Coronary artery (tissue), 2 donors: ENCODE results near the gene VPS72.

Experiments used
- DNase-seq: peaks from one replicate; pipeline ENCODE4 v3.0.0-alpha.2; 2017; ENCODE audit warnings: low spot score
- H3K27ac ChIP-seq, 2 donors: fragments of 200-600 bp; sonication (generic); one replicate each; pipeline ENCODE4 v1.5.1; 2016 to 2019
- H3K4me3 ChIP-seq: fragments of 200-600 bp; sonication (generic); 2 replicates; pipeline ENCODE4 v1.5.1; 2016; ENCODE audit warnings: mild to moderate bottlenecking, moderate library complexity
- TF ChIP-seq, protein P1 (sequence below): fragments of 200-600 bp; sonication (generic); IDR thresholded peaks from one replicate; pipeline ENCODE4 v1.5.1; 2019; ENCODE audit warnings: antibody characterized with exemption

VPS72 gene

DNA sequence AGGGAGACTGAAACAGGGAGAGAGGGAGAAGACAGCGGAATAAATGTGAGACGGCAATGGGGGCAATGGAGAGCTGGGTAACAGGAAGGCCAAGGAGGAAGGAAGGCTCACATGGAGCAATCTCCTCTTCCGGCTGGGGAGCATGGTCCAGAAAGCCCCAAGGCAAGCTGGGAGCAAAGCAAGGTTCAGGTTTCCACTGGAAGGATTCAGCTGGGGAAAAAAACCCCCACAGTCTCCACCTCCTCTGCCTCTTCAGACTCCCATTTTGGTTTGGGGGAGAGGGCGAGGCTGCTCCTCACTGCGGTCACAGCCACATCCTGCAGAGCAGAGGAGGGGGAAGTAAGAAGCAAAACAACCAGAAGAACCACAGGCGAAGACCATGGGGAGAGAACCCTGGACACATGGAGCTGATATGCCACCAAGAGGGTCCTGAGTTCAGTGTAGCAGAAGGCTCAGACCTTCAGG is 32.9 kb downstream of the VPS72 start:
- Histone ChIP-seq H3K4me3 (peak overlapping the region; percentile 39), H3K27ac (peak overlapping the region in 1 of 2 donors; percentile 35)
- no peak for DNase-seq
- TF ChIP-seq, protein P1, sequence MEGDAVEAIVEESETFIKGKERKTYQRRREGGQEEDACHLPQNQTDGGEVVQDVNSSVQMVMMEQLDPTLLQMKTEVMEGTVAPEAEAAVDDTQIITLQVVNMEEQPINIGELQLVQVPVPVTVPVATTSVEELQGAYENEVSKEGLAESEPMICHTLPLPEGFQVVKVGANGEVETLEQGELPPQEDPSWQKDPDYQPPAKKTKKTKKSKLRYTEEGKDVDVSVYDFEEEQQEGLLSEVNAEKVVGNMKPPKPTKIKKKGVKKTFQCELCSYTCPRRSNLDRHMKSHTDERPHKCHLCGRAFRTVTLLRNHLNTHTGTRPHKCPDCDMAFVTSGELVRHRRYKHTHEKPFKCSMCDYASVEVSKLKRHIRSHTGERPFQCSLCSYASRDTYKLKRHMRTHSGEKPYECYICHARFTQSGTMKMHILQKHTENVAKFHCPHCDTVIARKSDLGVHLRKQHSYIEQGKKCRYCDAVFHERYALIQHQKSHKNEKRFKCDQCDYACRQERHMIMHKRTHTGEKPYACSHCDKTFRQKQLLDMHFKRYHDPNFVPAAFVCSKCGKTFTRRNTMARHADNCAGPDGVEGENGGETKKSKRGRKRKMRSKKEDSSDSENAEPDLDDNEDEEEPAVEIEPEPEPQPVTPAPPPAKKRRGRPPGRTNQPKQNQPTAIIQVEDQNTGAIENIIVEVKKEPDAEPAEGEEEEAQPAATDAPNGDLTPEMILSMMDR = no peak

DNA sequence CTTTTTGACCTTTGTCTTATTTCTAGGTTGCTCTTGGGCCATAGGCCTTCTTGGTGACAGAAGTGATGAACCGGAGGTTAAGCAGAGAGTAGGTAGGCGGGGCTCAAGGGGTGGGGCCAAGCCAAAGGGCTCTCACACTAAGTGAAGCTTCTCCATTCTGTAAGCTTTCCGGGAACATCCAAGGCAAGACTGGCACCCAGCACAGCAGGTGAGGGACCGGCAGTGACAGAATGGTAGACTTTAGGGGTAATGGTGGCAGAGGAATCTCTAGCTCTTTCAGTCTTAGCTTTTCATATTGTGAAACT is 33.5 kb downstream of the VPS72 start, which contains the start of gene TNFAIP8L2:
TSS of gene TNFAIP8L2 (plus strand) at position 135 of the 305 bp plus-strand sequence. CDS start 2,049 bp downstream, outside the sequence.
- H3K27ac ChIP-seq = peak within 1 kb of the TSS in 1 of 2 donors; percentile 35
- TF ChIP-seq, protein P1 = no peak
- DNase-seq = peak; percentile 68
- peak within 1 kb of the TSS; percentile 39 for H3K4me3 ChIP-seq

DNA sequence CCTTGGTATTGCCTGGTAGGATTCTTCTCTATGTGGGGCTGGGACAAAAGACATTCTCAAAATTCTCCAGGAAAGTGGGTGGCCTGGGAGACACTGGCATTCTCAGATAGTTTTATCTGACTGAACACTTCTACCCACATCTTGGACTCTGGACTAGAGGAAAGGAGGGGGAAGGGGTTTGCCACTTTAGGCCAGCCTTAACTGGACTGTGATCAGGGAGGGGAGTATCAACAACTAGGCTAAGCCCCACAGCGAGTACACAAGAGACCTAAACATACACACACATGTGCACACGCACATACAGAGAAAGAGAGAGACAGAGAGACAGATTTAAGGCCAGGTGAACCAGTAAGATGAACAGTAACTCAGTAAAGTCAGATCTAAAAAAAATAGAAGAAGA is 42.3 kb downstream of the VPS72 start:
- TF ChIP-seq, protein P1 = no peak
- Histone ChIP-seq H3K4me3 (no peak overlapping the region), H3K27ac (peak overlapping the region; percentile 72 to 80)
- no peak for DNase-seq

DNA sequence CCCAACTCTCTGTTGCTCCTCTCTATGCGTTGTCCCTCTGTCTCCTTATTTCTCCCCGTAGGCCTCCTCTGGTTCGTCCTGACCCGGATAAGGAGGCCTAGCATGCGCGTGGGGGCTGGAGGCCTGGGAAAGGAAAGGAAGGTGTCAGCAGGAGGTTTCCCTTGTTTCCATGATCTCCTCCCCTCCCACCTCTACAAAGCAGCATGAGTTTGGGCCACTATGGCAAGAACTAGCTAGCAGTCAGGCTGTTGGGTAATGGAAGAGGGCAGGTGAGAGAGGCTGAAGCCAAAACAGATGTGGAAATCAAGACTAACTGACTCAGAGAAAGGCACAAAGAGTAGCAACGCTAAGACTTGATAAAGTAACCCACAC is 42.9 kb downstream of the VPS72 start:
- Histone ChIP-seq H3K27ac (peak overlapping the region; percentile 72 to 80), H3K4me3 (peak overlapping the region; percentile 77)
- DNase-seq = no peak
- TF ChIP-seq, protein P1 = no peak

DNA sequence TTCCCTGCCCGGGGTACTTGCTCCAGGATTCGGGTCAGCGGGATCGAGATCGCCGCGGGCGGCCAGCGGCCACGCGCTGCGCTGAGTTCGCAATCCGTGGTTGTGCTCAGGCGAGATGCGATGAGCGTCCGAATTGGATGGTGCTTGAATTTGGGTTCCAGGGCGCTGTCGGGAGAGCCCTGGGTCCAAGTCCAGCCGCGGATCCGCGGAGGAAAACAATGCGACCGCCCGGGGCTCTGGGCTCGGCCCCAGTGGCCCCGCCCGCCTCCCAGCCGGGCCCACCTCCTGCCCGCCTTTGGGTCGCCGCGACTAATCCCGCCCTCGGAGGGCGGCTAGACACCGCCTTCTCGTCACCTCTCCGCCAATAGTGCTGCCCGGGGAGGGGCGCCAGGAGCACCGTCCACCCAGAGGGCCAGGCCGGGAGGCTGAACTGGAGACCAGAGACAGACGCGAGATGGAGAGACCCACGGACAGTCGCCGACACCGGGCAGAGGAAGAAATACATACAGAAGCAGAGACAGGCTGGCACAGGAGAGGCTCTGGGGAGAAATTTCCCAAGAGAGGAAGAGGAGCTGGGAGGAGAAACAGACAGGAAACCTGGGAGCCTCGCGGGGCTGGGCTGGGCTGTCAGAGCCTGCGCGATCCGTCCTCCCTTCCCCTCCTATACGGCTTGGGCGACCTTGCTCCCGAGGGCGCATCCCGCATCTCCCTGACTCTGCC is 43.4 kb downstream of the VPS72 start, which contains the start of gene SEMA6C:
TSS of gene SEMA6C (minus strand) at position 220 of the 720 bp plus-strand sequence. CDS start 4,010 bp downstream, outside the sequence.
- TF ChIP-seq, protein P1 = no peak
- H3K27ac ChIP-seq = peak within 1 kb of the TSS; percentile 72 to 80
- peak; percentile 96 for DNase-seq
- peak within 1 kb of the TSS; percentile 77 for H3K4me3 ChIP-seq

DNA sequence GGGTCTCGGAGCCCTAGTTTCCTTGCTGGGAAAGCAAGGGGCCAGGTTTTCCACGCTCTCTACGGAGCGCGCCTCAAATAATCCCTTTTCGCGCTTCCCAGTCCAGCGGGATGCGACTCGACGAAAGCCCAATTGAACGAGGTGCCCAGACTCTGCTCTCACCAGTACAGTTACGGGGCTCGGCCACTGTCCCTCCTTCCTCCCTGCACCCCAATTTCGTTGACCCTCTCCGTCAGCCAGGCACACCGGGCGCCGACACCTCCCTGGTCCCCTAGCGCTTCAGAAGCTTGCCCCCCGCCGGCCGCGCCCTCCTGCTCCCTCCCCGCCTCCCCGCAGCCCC is 44.0 kb downstream of the VPS72 start:
- TF ChIP-seq, protein P1 = no peak
- Histone ChIP-seq H3K4me3 (peak overlapping the region; percentile 77), H3K27ac (peak overlapping the region; percentile 72 to 74)
- no peak for DNase-seq
